HG02852 (cell line): ENCODE data around the gene PHACTR1.
"Not testable (repeated sequence)": the region's sequence is repeated elsewhere in the genome, so short reads cannot be mapped to it uniquely, and the experiment has no call there.

Source experiments
- ATAC-seq: cut with Tn5 transposase; IDR thresholded peaks from one replicate; pipeline ENCODE4 v1.9.1; 2021; ENCODE audit warnings: mild to moderate bottlenecking, moderate library complexity; ENCODE audit not compliant: unreplicated experiment

The PHACTR1 gene

GRCh38 chr6:13133894-13134293 is 417.3 kb downstream of the PHACTR1 start:
- ATAC-seq = not testable (repeated sequence)

GRCh38 chr6:13135152-13135551 is 418.6 kb downstream of the PHACTR1 start:
- ATAC-seq = no peak

DNA sequence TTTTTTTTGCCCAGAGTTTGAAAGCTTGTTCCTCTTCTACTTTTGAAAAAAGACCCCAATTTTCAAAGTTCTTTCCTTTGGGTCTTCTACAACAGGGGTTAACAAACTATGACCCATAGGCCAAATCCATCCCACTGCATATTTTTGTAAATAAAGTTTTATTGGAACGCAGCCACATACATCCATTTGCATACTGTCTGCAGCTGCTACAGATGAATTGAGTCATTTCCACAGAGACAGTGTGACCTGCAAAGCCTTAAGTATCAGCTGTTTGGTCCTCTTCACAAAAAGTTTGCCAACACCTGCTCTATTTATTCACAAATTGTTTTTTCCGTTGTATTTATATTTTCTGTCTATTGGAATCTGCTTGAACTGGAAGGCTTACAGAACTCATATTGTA is 422.6 kb downstream of the PHACTR1 start:
- no peak for ATAC-seq

GRCh38 chr6:13140980-13141379 is 424.4 kb downstream of the PHACTR1 start:
- no peak for ATAC-seq

- ATAC-seq = no peak
These were observed 424.8 kb downstream of the PHACTR1 start for GRCh38 chr6:13141387-13141786.

GRCh38 chr6:13142611-13143010 is 426.0 kb downstream of the PHACTR1 start:
- no peak for ATAC-seq

GRCh38 chr6:13146442-13146841 is 429.9 kb downstream of the PHACTR1 start:
- no peak for ATAC-seq

DNA sequence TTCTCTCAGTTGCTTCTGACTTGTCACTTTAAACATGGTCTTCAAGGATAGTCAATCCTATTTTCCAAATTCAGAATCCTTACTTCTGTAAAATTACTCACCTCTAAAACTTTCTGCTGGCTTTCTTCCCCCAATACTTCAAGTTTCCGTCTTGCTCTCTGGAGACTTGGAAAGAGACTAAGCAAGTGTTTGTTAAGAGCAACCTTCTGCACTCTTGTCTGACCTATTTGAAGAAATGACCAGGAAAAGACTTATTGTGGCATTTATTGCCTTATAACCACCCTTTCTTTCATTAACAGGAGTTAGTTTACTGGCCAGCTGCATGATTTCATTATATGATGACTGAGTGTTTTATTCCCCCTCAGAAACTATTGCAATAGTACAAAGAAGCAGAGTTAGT is 430.8 kb downstream of the PHACTR1 start:
- no peak for ATAC-seq

GRCh38 chr6:13147782-13148181 is 431.2 kb downstream of the PHACTR1 start:
- no peak for ATAC-seq

DNA sequence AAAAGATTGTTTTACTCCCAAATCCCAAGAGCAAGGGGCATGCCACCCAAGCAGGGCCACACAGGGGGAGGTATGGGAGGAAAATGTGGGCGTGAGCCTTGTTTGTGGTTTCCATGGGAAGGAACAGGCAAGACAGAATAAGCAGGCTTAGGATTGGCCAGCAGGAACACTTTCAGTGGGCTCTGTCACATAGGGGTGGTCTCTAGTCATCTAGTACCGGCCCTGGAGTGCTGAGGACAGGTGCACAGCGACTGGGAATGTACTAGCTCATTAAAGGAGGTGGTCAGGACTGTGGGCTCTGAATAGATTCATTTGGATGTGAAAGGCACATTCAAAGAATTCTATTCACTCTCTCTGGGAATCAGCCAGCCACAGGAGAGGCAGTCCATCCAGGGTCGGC is 436.2 kb downstream of the PHACTR1 start:
- no peak for ATAC-seq

- no peak for ATAC-seq
These were observed 439.8 kb downstream of the PHACTR1 start for GRCh38 chr6:13156381-13156780.

GRCh38 chr6:13157293-13157692 is 440.7 kb downstream of the PHACTR1 start:
- no peak for ATAC-seq

DNA sequence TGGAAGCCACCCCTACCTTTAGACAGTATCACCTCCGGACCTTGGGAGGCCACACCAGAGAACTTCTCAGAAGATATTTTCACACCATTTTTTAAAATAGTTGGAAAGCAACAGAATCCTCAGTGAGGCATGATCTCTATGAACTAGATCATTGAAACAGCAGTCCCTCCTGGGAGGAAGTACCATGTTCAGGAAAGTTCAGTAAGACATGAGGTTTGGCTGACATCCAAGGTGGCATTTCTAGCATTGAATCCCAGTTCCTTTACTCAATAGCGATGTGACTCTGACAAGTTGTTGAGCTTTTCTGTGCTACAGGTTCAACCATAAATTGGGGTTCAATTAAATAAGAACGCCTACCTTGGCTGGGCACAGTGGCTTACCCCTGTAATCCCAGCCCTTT is 442.7 kb downstream of the PHACTR1 start:
- ATAC-seq = no peak

DNA sequence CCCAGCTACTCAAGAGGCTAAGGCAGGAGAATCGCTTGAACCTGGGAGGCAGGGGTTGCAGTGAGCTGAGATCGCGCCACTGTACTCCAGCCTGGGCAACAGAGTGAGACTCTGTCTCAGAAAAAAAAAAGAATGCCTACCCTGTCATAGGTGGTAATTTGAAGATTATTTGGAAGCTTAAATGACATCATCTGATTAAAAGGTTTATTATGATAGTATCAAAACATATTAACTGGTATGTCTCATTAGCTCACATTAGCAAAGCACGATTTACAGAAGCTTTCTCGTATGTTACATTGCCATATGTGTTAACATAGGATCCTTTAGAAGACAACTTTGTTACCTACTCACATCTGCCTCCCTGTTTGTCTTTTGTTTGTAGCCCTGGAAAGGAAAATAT is 443.3 kb downstream of the PHACTR1 start:
- ATAC-seq = not testable (repeated sequence)

DNA sequence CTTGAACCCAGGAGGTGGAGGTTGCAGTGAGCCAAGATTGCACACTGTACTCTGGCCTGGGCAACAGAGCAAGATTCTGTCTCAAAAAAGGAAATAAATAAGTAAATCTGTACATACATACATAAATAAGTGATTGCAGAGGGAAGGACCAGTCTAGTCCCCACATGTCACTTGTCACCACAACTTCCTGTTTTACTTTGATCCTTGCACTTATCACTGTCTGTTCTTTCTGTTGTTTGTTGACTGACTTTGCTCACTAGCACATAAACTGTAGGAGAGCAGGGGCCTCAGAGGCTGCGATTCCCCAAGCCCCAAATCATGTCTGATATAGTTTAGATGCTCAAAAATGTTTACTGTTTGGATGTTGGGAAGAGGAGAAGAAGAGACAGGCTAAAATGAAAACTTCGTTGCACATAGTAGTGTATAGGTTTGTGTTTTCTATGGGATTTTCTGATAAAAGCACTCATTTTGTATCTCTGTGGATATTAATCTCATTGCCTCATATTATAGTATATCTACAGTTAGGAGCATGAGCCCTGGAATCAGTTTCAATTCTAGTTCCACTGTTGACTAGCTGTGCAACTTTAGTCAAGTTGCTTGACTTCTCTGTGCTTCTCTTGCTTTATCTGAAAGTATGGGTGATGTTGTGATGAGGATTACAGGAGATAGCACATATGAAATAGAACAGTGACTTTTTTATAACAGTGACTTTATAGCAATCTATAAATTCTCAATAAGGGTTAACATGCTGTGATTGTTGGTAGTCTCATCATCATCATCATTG is 446.8 kb downstream of the PHACTR1 start:
- ATAC-seq = no peak

DNA sequence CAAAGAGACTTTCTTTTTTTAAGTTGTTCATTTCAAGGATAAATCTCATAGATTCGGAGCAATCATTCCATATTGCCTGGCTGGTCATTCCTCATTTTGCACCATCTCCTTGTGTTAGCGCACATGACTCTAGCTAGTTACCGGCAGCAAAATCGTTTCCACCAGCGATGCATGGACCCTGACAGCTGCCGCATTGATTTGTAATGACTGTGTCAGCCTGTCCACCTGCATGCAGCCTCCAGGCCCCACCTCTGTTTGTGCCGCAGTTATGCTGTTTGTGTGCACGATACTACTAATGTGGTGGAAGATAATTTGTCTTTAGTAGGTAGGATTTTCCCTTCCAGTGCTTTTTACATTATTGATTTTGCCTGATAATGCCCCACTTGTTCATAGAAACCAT is 447.7 kb downstream of the PHACTR1 start:
- no peak for ATAC-seq

- no peak for ATAC-seq
These were observed 449.1 kb downstream of the PHACTR1 start for GRCh38 chr6:13165502-13166172.

DNA sequence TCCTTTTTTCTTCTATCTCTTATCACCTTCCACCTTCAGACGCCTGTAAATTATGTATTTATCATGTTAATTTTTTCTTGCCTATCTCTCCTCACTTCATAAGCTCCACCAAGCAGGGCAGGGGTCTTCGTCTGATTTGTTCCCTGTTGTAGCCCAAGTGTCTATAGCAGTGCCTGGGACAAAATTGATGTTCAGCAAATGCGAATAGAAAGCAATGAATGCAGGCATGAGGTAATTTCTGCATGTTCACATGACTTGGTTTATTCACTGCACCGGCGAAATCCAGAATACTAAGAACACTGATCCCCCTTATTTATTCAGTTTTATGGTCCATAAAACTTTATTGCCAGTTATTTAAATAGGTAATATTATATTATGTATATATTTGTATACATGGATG is 449.7 kb downstream of the PHACTR1 start:
- ATAC-seq = no peak

DNA sequence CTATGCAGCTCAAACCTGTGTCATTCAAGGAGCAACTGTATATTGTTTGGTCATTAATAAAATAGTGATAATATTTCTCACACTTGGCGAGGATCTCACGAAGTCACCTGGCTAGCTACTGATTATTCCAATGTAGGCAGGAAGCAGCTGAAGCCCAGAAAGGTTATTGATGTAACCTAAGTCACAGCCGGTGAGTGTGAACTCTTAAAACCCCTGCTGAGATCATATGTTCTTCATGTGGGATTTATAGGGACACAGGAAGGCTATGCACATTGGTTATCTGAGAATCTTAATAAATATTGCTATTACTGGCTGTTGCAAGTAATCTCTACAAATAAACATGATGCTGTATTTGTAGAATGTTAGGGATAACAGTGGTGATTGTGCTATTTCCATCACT is 450.3 kb downstream of the PHACTR1 start:
- ATAC-seq = no peak

GRCh38 chr6:13172291-13172690 is 455.7 kb downstream of the PHACTR1 start:
- no peak for ATAC-seq

GRCh38 chr6:13175087-13175486 is 458.5 kb downstream of the PHACTR1 start:
- ATAC-seq = no peak

DNA sequence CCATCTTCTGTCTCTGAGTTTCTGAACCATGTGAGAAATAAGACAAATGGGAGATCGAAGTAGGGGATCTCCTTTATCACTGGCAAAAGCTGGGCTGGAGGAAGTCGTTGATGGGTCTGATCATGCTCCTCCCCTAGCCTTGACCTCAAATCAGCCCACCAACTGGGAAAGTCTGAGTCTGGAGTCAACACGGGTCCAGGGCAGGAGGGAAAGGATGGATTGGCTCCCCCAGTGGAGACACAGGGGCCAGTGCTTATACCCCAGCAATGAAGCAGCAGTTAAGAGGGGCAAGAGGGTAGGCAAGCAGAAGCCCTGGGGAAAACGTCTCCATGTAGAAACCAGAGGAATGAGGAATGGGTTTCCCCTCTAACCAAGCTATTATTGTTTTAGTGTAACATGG is 459.2 kb downstream of the PHACTR1 start:
- ATAC-seq = no peak

DNA sequence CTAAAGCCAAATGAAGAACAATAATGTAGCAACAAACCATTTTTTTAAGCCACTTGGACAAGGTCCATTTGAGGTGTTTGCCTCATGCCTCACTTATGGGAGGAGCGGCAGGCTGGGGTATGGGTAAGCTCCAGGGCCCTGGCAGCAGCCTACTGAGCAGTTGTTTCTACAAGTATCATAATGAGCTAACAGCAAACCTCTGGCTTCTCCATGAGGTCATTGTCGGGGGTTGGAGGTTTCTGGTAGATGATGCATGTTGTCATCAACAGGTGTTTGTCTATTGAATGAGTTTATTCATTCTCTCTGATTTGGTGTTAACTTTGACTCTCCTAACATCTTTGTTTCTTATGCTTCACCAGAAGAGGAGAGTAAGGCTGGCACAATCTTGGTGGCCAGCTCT is 461.1 kb downstream of the PHACTR1 start:
- no peak for ATAC-seq
